GM21515 (cell line): ENCODE results near the gene SLC26A9.

Experiments
- ATAC-seq: cut with Tn5 transposase; IDR thresholded peaks from one replicate; pipeline ENCODE4 v1.9.1; 2021; ENCODE audit not compliant: unreplicated experiment

The SLC26A9 gene, protein sequence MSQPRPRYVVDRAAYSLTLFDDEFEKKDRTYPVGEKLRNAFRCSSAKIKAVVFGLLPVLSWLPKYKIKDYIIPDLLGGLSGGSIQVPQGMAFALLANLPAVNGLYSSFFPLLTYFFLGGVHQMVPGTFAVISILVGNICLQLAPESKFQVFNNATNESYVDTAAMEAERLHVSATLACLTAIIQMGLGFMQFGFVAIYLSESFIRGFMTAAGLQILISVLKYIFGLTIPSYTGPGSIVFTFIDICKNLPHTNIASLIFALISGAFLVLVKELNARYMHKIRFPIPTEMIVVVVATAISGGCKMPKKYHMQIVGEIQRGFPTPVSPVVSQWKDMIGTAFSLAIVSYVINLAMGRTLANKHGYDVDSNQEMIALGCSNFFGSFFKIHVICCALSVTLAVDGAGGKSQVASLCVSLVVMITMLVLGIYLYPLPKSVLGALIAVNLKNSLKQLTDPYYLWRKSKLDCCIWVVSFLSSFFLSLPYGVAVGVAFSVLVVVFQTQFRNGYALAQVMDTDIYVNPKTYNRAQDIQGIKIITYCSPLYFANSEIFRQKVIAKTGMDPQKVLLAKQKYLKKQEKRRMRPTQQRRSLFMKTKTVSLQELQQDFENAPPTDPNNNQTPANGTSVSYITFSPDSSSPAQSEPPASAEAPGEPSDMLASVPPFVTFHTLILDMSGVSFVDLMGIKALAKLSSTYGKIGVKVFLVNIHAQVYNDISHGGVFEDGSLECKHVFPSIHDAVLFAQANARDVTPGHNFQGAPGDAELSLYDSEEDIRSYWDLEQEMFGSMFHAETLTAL

DNA sequence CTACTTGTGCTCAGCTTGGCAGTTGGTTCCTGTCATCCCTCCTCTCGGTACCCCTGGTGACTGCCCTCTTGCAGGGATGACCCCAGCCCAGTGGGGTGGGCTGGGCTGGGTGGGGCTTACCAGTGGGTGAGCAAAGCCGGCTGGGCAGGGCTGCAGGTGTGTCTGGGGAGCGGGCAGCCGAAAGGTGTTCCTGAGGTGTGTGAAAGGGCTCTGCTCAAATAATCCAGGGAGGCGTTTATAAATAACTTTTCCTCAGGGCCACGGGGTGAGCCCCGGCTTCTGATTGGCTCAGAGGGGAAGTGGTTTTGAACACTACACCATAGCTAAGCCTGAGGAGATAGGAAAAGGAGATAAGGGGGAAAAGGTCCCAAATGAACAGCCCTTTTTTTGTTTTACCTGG lies at the start of gene SLC26A9:
TSS of gene SLC26A9 (minus strand) at position 212 of the 400 bp plus-strand sequence. CDS start 7,636 bp downstream, outside the sequence.
- ATAC-seq = no peak

DNA sequence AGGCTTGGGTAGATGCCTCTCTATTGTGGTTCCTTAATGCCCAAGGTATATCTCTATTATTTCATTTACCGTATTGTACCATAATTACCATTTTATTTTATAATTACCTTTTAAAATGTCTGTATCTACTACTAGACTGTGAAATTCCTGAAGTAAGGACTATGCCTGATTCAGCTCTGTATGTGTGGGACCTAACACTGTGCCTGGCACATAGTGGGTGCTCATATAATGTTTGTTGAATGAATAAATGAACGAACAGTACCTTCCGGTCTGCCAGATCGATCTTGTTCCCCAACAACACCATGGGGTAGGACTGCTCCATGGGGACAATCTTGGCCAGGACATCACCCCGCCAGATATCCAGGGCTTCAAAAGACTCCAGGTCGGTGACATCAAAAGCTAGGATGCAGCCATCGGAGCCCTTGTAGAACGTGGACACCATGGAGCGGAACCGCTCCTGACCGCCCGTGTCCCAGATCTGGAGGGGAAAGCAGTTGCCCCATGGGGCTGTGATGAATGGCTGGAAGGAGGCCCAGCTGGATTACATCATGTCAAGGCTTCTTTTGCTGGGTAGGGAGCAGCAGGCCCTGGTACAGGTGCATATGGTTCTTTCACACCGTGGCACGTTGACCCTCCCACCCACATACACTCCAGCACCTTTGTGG lies 49.1 kb upstream of the SLC26A9 start:
- ATAC-seq = no peak

DNA sequence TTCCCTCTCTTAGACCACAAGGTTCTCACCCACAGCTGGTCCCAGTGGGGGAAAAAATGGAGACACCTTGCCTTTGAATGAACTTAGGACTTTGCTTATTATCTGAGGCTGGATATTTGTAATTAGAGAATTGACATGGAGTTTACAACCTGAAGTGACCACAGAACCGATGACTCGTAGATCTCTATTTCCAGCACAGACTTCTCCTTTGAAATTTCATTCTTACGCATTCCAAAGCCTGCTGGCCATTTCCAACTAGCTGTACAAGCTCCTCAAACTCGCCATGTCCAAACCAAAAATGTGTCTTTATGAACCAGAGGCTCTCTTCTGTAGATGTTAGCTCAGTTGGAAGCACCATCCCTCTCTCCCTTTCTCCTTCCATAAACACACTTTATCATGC lies 48.0 kb upstream of the SLC26A9 start:
- ATAC-seq = no peak

DNA sequence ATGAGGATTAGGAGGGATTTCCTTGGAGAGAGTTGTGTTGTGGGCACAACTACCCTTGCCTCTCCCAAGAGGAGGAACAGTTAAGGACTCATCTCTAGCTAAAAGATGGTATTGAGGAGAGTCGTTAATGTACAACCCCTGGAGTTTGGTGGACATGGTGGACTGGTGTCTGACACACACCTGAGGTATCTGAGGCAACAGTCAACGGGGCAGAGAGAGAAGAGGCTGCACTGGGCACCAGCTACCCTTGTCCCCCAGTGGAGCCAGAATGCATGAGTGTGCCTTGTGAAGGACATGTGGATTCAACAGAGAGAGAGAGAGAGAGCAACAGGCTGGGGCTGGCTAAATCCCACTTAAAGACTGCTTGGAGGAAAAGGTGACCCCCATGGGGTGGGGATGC lies 47.0 kb upstream of the SLC26A9 start:
- ATAC-seq = no peak

DNA sequence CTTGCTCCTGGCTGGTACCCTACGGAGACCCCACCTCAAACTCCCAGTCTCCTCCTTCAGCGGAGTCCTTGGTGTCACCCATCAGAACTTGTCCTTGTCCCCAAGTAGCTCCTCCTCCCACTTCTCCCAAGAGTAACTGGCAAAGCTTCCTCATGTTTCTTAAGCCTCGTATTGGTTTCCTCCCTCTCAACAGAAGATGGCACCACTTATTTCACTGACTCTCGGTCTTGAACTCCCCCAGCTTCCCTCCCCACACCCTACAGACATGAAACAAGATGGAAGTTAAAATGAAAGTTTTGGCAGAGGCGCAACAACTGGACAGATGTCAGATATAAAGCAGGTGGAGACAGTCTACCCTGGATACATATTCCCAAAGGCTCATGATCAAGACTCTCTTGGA lies 46.5 kb upstream of the SLC26A9 start:
- no peak for ATAC-seq

DNA sequence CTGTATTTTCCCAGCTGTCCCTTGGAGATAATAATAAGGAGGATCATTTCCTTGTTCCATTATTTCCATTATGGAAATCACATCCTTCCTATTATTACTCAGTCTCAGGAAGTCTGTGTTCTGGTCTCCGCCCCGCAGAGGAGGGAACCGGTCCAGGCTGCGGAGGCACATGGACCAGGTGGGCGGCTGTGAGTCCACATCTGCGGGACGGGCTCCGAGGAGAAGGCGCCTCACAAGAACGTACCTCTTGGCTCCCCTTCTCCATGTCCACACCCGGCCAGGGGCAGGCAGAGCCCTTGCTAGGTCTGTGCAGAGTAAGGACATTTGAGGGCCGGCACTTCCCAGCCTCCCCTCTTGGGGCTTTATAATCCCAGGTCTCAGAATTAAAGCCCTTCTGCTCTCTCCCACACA lies 45.3 kb upstream of the SLC26A9 start:
- no peak for ATAC-seq

DNA sequence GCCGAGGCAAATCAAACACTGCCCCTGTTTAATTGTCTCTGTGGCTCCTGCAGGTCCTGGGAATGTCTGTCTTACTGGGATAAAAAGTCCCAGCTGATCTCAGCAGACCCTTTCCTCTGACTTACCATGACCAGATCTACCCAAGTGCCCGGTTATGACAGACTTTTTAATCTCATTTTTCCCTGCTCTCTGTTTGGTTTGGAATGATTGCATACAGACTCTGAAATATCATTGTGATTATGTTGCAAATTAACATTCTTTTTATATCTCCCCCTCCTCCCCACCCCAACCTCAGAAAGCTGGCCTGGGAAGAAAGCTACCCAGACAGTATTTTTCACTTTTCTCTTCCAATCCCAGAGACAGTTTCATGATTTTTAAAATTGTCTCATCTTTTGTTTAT lies 43.6 kb upstream of the SLC26A9 start:
- no peak for ATAC-seq

DNA sequence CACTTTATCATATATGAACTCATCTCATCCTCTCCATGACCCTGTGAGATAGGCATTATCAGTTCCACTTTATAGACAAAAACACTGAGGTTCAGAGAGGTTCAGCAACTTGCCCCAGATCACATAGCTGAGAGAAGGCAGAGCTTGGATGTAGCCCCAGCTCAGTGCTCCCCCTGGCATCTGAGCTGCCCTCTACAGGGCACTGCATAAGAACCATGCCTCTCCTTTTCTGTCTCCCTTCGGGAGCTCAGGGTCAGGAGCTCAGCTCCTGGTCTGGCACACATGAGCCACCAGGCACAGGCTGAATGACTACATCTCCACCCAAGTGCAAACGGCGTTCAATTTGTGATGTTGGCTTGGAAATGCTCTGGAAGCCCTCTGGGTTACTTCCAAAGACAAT lies 43.0 kb upstream of the SLC26A9 start:
- ATAC-seq = no peak

DNA sequence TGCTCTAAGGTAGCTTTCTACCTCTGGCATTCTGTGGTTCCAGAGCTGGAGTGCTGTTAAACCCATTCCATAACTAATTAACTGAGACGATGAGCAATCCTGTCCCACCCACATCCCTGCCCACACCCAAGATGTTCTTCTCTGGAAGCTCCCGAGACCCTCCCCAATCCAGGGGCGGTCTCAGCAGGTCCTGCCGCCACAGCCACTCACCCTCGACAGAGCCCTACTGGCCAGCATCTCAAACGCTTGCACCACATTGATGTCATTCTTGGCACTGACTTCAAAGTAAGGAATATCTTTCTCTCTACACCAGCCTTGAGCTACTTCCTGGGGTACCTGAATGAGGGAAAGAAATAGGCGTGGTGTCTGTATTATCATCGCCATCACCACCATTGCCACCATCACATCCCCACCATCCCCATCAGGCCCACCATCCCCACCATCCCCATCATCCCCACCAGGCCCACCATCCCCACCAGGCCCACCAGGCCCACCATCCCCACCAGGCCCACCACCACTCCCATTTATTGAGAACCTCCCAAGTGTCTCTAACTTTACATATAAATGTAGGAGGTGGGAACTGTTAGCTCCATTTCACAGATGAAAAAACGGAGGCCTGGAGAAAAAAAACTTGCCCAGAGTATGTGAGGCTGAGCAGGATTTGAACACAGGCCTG lies 42.2 kb upstream of the SLC26A9 start:
- ATAC-seq = no peak

DNA sequence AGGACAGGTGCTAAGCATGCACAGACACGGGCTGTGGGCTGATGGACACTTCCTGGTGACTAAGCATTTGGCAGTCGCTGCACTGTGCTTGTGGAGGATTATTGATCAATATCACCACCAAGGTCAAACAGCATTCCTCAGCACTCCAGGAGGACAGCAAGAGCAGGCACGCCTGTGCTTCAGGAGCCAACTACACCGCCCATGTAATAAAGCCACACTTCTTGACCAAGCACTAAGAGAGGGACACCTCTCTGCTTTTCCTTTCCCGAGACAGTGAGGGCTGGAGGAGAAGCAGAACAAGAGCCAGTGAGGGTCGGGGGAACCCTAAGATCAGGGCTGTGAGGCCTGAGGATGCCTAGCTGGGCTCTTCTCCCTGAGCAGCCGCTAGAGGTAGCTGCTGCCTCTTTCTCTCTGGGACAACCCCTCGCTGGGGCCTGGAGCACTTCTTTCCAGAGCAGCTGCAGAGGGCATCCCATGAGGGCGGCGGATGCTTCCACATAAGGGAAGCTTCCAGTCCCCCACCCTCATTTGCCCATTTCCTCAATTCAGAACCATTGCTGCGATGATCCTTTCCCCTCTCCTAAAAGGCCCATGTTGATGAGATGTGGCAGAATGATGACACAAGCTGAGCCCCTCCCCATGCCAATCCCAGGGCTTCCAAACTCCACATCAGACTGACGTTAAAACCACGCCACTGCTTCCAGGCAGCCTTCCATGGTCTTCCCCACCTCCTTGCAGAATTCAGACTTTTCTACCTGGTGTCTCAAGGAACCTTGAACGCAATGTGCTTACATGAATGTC lies 40.9 kb upstream of the SLC26A9 start:
- no peak for ATAC-seq

DNA sequence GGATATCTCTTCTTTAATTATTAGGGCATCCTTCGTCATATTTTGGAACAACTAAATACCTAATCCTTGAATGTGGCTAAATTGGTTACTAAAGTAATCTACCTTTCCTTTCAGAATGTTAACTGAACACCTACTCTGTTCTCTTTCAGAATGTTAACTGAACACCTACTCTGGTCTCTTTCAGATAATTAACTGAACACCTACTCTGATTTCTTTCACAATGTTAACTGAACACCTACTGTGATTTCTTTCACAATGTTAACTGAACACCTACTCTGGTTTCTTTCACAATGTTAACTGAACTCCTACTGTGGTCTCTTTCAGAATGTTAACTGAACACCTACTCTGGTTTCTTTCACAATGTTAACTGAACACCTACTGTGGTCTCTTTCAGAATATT lies 38.0 kb upstream of the SLC26A9 start:
- no peak for ATAC-seq

DNA sequence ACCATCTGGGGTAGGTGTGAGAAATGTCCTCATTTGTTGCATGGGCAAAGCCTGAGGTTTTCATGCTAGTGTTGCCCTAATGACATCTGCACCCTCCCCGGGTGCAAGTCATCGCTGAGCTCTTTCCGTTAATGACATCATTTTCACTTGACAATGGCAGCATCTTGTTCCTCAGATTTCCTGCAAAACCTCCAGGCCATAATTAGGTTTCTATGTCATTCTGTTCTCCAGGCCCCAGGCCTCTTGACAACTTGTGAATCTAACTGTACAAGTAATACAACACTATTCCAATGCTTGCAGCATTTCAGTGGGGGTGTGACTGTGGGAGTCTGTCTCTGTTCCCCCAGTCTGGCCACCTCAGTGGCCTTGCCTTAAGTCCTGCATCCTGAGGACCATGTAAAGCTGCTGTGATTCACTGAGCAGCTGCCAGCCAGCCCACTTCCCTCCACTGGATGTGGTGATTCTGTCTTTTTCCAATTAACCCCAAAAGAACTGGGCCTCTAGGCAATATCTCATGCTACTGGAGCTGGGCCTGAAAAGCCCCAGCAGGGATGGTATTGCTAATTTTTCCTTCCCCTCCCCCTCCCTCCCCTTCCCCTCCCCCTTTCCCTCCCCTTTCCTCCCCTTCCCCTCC lies 37.1 kb upstream of the SLC26A9 start:
- no peak for ATAC-seq

DNA sequence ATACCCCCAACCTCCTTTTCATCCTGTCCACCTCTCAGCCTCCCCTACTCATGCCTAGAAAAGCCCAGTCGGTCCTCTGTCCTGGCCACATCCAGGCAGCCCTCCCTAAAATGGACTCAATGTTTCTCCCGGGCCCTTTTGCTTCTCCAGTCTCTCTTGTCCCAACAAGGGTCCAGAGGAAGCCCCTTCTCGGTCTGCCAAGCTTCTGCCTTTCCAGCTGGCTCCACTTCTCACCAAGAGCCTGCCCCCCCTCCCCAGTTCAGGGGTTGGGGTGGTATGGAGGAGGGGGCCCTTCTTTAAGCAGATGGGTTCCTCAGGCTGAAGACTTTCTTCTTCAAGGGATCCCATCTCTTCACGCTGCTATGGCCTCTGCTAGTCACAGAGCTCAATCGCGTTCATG lies 36.0 kb upstream of the SLC26A9 start:
- ATAC-seq = no peak

DNA sequence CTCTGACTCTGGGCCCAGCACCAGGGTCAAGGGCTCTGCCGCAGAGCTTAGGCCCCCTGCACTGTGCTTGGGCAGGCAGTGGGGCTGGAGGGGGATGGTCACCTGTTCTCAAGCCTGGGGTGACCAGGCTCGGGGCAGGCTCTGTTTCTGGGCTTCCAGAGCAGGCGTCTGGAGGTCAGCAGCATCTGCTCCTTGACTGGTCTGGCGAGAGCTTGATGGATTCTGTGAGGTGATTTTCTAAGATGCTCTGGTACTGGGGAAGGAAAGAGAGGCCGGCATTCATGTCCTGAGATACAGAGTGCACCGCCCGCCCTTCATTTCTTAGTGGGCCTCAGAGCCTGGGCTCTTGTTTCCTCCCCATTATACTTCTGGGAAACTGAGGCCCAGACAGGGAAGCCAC lies 35.4 kb upstream of the SLC26A9 start:
- no peak for ATAC-seq

DNA sequence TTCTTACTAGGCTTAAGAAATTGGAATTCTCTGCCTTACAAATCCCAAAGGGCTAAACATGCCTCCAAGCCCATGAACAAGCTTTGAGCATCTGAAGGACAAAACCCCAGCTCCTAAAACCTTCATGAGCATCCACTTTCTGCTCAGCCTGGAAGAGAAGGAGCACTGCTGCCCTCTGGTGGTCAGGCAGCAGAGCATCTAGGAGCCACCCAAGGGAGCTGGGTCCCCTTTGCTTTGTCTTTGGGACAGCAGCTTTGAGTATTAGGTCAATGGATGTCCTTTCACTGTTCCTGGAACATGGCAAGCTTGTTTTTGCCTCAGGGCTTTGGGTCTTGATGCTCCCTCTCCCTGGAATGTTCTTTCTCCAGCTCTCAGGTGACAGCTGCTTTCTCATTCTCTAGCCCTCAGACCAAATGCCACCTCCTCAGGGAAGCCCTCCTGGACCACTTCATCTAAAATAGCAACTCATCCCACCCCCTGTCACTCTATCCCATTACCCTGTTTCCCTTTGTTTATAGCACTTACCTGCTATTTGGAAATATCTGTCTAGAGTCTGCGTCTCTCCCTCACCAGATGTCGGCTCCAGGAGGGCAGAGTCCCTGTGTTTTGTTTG lies 34.3 kb upstream of the SLC26A9 start:
- ATAC-seq = no peak

DNA sequence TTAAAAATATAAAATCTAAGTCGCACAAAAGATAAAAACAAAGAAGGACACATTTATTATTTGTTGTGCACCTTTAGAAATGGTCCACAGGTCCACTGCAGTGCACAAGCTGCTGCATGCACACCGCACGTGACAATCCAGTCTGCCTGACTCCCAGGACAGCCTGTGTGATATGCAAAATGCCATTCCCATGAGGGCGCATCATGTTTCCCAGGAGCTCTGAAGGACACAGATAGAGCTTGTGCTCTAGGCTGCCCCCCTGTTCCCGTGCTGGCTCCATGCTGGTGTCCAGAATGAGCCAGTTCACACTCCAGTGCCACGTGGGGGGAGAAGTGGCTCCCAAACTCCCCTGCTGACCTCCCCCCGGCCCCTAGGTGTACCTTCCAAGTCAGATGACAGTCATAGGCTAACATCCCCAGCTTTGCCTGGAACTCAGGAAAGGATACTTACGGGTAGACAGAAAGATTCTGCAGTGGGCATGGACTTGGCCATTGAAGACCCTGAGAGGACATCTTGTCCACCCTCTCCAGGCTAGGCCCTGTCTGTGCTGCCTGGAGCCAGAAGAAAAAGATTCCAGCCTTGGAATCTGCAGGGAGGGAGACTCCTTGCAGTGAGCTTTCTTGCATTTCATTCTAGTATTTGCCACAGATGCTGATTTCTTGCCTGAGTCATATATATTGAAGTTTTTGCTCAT lies 33.6 kb upstream of the SLC26A9 start:
- no peak for ATAC-seq

DNA sequence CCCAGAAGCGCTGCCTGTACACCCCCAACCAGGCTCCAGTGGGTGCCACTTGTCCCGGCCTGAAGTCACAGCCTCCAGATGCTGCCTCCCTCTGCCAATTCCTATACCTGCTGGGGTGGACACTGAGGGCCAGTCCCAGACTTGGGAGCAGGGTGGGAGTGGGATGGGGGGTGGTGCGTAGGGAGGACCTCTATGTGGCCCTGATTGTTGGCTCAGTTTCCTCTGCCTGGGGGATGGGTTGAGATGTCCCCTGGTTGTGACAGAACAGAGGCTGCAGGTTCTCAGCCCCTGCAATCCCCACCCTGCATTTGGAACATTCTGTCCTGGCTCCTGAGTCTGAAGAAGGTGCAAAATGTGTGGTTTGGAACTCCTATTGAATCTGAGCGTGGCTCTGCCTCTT lies 32.8 kb upstream of the SLC26A9 start:
- no peak for ATAC-seq

DNA sequence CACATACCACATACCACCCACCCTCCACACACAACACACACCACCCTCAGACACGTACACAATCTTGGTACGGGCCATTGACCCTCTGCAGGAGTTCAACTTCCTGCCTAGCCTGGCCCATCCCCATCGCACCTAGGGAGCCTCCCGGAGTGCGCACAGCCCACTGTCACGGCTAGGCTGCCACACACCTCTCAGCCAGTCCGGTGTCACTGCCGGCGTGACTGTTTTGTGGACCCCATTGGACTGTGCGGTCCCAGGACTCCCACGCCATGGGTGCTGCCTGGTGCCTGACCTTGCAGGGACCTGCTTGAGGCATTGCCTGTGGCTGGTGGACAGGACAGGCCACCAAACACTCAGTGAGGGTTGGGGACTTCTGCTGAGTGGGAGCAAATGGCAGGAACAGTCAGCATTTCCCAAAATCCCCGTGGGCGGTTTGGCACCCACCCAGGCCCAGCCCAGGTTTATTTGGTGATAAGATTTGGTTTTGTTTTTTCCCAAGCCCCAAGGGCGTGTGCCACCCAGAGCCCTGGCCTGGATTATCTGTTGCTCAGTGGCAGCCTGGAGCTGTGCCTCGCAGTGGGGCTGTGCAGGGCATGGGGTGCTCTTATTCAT lies 32.2 kb upstream of the SLC26A9 start:
- ATAC-seq = no peak

DNA sequence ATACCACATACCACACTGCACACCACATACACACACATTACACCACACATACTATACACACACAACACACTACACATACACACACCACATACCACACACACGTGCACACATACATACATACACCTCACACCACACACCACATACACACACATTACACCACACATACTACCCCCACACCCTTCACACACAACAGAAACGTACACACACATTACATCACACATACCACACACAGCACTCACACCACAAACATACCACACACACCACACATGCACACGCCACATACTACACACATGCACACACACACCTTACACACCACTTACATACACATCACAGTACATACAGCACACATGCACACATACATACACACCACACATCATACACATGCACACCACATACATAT lies 31.5 kb upstream of the SLC26A9 start:
- no peak for ATAC-seq
